OCI-LY1 (cell line): ENCODE measurements around the gene ZNF79.

ENCODE experiments used
- H2AFZ ChIP-seq: fragments of 200-600 bp; sonication (generic), shearing (Covaris generic); 2 replicates; pipeline ENCODE4 v1.6.0; 2014; ENCODE audit warnings: antibody characterized with exemption, mild to moderate bottlenecking, low read length
- H3F3A ChIP-seq: fragments of 200-600 bp; sonication (generic), shearing (Covaris generic); 2 replicates; pipeline ENCODE4 v1.6.0; 2014; ENCODE audit warnings: mild to moderate bottlenecking, antibody characterized with exemption, low read length, moderate library complexity; ENCODE audit not compliant: insufficient read depth
- H3K27ac ChIP-seq: fragments of 200-600 bp; sonication (generic); 2 replicates; pipeline ENCODE4 v1.5.1; 2014; ENCODE audit warnings: low read length, mixed run types, mild to moderate bottlenecking, low read depth; ENCODE audit not compliant: poor library complexity, severe bottlenecking
- H3K27me3 ChIP-seq: fragments of 200-600 bp; sonication (generic); 2 replicates; pipeline ENCODE4 v1.6.0; 2014; ENCODE audit warnings: antibody characterized with exemption, mild to moderate bottlenecking, low read length, moderate library complexity; ENCODE audit not compliant: insufficient read depth
- H3K36me3 ChIP-seq: fragments of 200-600 bp; sonication (generic); 2 replicates; pipeline ENCODE4 v1.6.1; 2014; ENCODE audit warnings: mild to moderate bottlenecking, antibody characterized with exemption, low read length, moderate library complexity, mixed read lengths; ENCODE audit not compliant: insufficient read depth
- H3K4me1 ChIP-seq: fragments of 200-600 bp; sonication (generic); 2 replicates; pipeline ENCODE4 v1.5.1; 2014; ENCODE audit warnings: mild to moderate bottlenecking, low read length, moderate library complexity; ENCODE audit not compliant: insufficient read depth, severe bottlenecking
- H3K4me2 ChIP-seq: fragments of 200-600 bp; sonication (generic), shearing (Covaris generic); 2 replicates; pipeline ENCODE4 v1.6.1; 2014; ENCODE audit warnings: low read length
- H3K4me3 ChIP-seq: fragments of 200-600 bp; sonication (generic); 2 replicates; pipeline ENCODE4 v1.5.1; 2014; ENCODE audit warnings: low read length, low read depth, mild to moderate bottlenecking, mixed read lengths; ENCODE audit not compliant: poor library complexity, severe bottlenecking
- H3K79me2 ChIP-seq: fragments of 200-600 bp; shearing (Covaris generic); 2 replicates; pipeline ENCODE4 v1.6.1; 2016; ENCODE audit warnings: mixed run types, low read length, mixed read lengths; ENCODE audit not compliant: insufficient read depth
- H3K9ac ChIP-seq: fragments of 200-600 bp; sonication (generic), shearing (Covaris generic); 2 replicates; pipeline ENCODE4 v1.6.1; 2014; ENCODE audit warnings: mild to moderate bottlenecking, low read length, mixed read lengths
- H3K9me2 ChIP-seq: fragments of 200-600 bp; sonication (generic), shearing (Covaris generic); 2 replicates; pipeline ENCODE4 v1.6.1; 2014; ENCODE audit warnings: low read depth, mild to moderate bottlenecking, low read length, mixed read lengths
- H3K9me3 ChIP-seq: fragments of 200-600 bp; shearing (Covaris generic); 2 replicates; pipeline ENCODE4 v1.6.1; 2014; ENCODE audit warnings: low read length, mixed read lengths
- H4K20me1 ChIP-seq: fragments of 200-600 bp; sonication (generic), shearing (Covaris generic); 2 replicates; pipeline ENCODE4 v1.6.0; 2016; ENCODE audit warnings: mild to moderate bottlenecking, low read length; ENCODE audit not compliant: insufficient read depth
- EZH2 ChIP-seq: fragments of 200-600 bp; sonication (generic), shearing (Covaris generic); IDR thresholded peaks from 2 replicates; pipeline ENCODE4 v1.8.0; 2017; ENCODE audit warnings: borderline replicate concordance, mixed run types, mild to moderate bottlenecking, antibody characterized with exemption, low read length, moderate library complexity, mixed read lengths
- TF ChIP-seq, protein P1 (sequence below): fragments of 200-600 bp; sonication (generic), shearing (Covaris generic); IDR thresholded peaks from 2 replicates; pipeline ENCODE4 v1.5.1; 2017; ENCODE audit warnings: mild to moderate bottlenecking, antibody characterized with exemption, low read length, moderate library complexity, mixed read lengths

The ZNF79 gene

DNA sequence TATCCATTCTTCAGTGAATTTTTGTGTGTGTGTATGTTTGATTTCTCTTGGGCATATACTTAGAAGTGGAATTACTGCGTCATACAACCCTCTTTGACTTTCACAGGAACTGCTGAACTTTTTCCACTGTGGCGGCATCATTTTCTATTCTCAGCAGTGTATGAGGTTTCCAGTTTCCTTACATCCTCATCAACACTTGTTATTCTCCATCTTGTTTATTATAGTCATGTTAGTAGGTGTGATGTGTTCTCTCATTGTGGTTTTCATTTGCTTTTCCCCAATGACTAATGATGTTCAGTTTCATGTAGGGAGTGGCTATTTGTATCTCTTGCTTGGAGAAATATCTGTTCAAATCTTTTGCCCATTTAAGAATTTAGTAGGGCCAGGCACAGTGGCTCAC lies 2.6 kb downstream of the ZNF79 start:
- H3K36me3 ChIP-seq = peaks cover 26% of the 10 kb centered on the region
- no peak overlapping the region for H3K4me3 ChIP-seq
- H3K9me3 ChIP-seq = no peaks in the 10 kb centered on the region
- H3K4me1 ChIP-seq = peaks cover 24% of the 10 kb centered on the region
- H3K27ac ChIP-seq = no peak overlapping the region
- H3K79me2 ChIP-seq = peaks cover 8% of the 10 kb centered on the region
- H3K27me3 ChIP-seq = no peaks in the 10 kb centered on the region
- H3K4me2 ChIP-seq = no peak overlapping the region
- no peak overlapping the region for H3K9ac ChIP-seq
- H2AFZ ChIP-seq = no peak overlapping the region
- H3F3A ChIP-seq = no peaks in the 10 kb centered on the region
- TF ChIP-seq, protein P1, sequence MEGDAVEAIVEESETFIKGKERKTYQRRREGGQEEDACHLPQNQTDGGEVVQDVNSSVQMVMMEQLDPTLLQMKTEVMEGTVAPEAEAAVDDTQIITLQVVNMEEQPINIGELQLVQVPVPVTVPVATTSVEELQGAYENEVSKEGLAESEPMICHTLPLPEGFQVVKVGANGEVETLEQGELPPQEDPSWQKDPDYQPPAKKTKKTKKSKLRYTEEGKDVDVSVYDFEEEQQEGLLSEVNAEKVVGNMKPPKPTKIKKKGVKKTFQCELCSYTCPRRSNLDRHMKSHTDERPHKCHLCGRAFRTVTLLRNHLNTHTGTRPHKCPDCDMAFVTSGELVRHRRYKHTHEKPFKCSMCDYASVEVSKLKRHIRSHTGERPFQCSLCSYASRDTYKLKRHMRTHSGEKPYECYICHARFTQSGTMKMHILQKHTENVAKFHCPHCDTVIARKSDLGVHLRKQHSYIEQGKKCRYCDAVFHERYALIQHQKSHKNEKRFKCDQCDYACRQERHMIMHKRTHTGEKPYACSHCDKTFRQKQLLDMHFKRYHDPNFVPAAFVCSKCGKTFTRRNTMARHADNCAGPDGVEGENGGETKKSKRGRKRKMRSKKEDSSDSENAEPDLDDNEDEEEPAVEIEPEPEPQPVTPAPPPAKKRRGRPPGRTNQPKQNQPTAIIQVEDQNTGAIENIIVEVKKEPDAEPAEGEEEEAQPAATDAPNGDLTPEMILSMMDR = no peak
- no peak for TF ChIP-seq EZH2
- H3K9me2 ChIP-seq = no peaks in the 10 kb centered on the region
- H4K20me1 ChIP-seq = no peaks in the 10 kb centered on the region

DNA sequence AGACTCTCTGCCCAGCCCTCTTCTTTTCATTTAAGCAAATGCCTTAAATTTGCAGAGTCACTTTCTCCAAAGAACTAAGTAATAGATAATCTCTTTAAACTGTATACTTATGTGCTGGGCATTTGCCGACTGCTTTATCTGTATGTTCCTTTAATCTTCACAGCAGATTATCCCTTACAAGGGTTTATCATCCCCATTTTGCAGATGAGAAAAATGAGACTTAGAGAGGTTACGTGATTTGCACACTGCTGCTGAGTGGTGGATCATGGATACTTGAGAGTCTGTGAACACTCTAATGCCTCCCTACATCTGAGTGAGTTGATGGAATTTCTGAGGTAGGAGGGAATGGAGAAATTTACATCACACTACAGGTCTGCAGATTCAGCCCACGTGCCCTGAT lies 4.2 kb downstream of the ZNF79 start:
- H3K27ac ChIP-seq = no peak overlapping the region
- no peaks in the 10 kb centered on the region for H3F3A ChIP-seq
- no peak overlapping the region for H3K9ac ChIP-seq
- H3K9me3 ChIP-seq = no peaks in the 10 kb centered on the region
- TF ChIP-seq, protein P1 = no peak
- no peak for TF ChIP-seq EZH2
- H3K4me2 ChIP-seq = no peak overlapping the region
- H2AFZ ChIP-seq = no peak overlapping the region
- peaks cover 8% of the 10 kb centered on the region for H3K79me2 ChIP-seq
- no peak overlapping the region for H3K4me3 ChIP-seq
- H3K36me3 ChIP-seq = peaks cover 32% of the 10 kb centered on the region
- no peaks in the 10 kb centered on the region for H3K9me2 ChIP-seq
- H4K20me1 ChIP-seq = no peaks in the 10 kb centered on the region
- no peaks in the 10 kb centered on the region for H3K27me3 ChIP-seq
- H3K4me1 ChIP-seq = peaks cover 15% of the 10 kb centered on the region

DNA sequence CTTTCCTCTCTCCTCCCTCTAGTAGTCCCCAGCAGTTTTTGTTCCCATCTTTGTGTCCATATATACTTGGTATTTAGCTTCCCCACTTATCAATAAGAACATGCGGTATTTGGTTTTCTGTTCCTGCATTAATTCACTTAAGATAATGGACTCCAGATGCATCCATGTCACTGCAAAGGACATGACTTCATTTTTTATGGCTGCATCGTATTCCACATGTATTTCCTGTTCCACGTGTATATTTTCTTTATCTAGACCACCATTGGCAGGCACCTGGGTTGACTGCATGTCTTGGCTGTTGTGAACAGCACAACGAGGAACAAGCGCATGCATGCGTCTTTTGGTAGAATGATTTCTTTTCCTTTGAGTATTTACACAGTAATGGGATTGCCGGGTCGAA lies 6.2 kb downstream of the ZNF79 start:
- no peak overlapping the region for H2AFZ ChIP-seq
- H3K27me3 ChIP-seq = no peaks in the 10 kb centered on the region
- no peak overlapping the region for H3K27ac ChIP-seq
- no peak overlapping the region for H3K4me3 ChIP-seq
- peaks cover 53% of the 10 kb centered on the region for H3K36me3 ChIP-seq
- no peaks in the 10 kb centered on the region for H3K9me3 ChIP-seq
- H3K9ac ChIP-seq = no peak overlapping the region
- H3K9me2 ChIP-seq = no peaks in the 10 kb centered on the region
- H3F3A ChIP-seq = no peaks in the 10 kb centered on the region
- TF ChIP-seq, protein P1 = no peak
- TF ChIP-seq EZH2 = no peak
- H3K4me2 ChIP-seq = no peak overlapping the region
- H3K79me2 ChIP-seq = 0 out of 2 replicates have a peak, but pooled peaks cover 3% of the 10 kb centered on the region
- no peaks in the 10 kb centered on the region for H4K20me1 ChIP-seq
- peaks cover 6% of the 10 kb centered on the region for H3K4me1 ChIP-seq
